GM23248 (cell line): Measurements from ENCODE around the gene GATD1. TPM values are rescaled to one million over a fixed set of nuclear protein-coding genes. Genes with fewer than 3 reads are reported as not detected.

Source experiments
- DNase-seq: peaks from one replicate; pipeline ENCODE4 v3.0.0-alpha.2; 2015
- H2AFZ ChIP-seq: fragments of 200-600 bp; sonication (generic); 2 replicates; pipeline ENCODE4 v1.6.1; 2016; ENCODE audit warnings: antibody characterized with exemption
- H3F3A ChIP-seq: fragments of 200-600 bp; sonication (generic); 2 replicates; pipeline ENCODE4 v1.6.1; 2016; ENCODE audit warnings: mild to moderate bottlenecking, antibody characterized with exemption, mixed run types; ENCODE audit not compliant: insufficient read depth
- H3K27ac ChIP-seq: fragments of 200-600 bp; sonication (generic); 2 replicates; pipeline ENCODE4 v1.5.1; 2016; ENCODE audit warnings: mild to moderate bottlenecking
- H3K27me3 ChIP-seq: fragments of 200-600 bp; sonication (generic); replicated peaks from 2 replicates; pipeline ENCODE4 v1.6.1; 2016; ENCODE audit warnings: mild to moderate bottlenecking; ENCODE audit not compliant: insufficient read depth
- H3K36me3 ChIP-seq: fragments of 200-600 bp; sonication (generic); 2 replicates; pipeline ENCODE4 v1.6.1; 2016; ENCODE audit warnings: low read depth, mild to moderate bottlenecking
- H3K4me1 ChIP-seq: fragments of 200-600 bp; sonication (generic); 2 replicates; pipeline ENCODE4 v1.6.1; 2016; ENCODE audit warnings: mild to moderate bottlenecking; ENCODE audit not compliant: insufficient read depth
- H3K4me2 ChIP-seq: fragments of 200-600 bp; sonication (generic); one replicate; pipeline ENCODE4 v1.6.1; 2016; ENCODE audit warnings: mild to moderate bottlenecking; ENCODE audit not compliant: unreplicated experiment
- H3K4me3 ChIP-seq: fragments of 200-600 bp; sonication (generic); 2 replicates; pipeline ENCODE4 v1.5.1; 2016; ENCODE audit warnings: mild to moderate bottlenecking
- H3K79me2 ChIP-seq: fragments of 200-600 bp; sonication (generic); 2 replicates; pipeline ENCODE4 v1.6.1; 2016; ENCODE audit warnings: mild to moderate bottlenecking; ENCODE audit not compliant: insufficient read depth
- H3K9ac ChIP-seq: fragments of 200-600 bp; sonication (generic); 2 replicates; pipeline ENCODE4 v1.6.1; 2016; ENCODE audit warnings: mild to moderate bottlenecking
- H3K9me2 ChIP-seq: fragments of 200-600 bp; sonication (generic); 2 replicates; pipeline ENCODE4 v1.6.1; 2016; ENCODE audit warnings: mixed run types, mild to moderate bottlenecking, moderate library complexity; ENCODE audit not compliant: insufficient read depth
- H3K9me3 ChIP-seq: fragments of 200-600 bp; sonication (generic); one replicate; pipeline ENCODE4 v1.6.1; 2017; ENCODE audit warnings: low read depth
- H4K20me1 ChIP-seq: fragments of 200-600 bp; sonication (generic); 2 replicates; pipeline ENCODE4 v1.6.0; 2016; ENCODE audit not compliant: insufficient read depth
- EZH2 ChIP-seq: fragments of 200-600 bp; sonication (generic); IDR thresholded peaks from 2 replicates; pipeline ENCODE4 v1.6.1; 2018; ENCODE audit warnings: antibody characterized with exemption, mild to moderate bottlenecking; ENCODE audit not compliant: insufficient read depth, poor library complexity, severe bottlenecking
- EZH2phosphoT487 ChIP-seq: fragments of 200-600 bp; sonication (generic); IDR thresholded peaks from 2 replicates; pipeline ENCODE4 v1.6.1; 2018; ENCODE audit warnings: antibody characterized with exemption, moderate library complexity, mild to moderate bottlenecking, low read depth; ENCODE audit not compliant: insufficient read depth
- WGBS, 2 experiments: methylation state at CpG; one replicate each; pipeline ENCODE4 v1.1.6; 2015 to 2017; ENCODE audit warnings: low lambda C conversion rate in 2 of 2, low coverage in 1 of 2; ENCODE audit errors: missing lambda C conversion rate in 2 of 2; 5-methylcytosine and 5-hydroxymethylcytosine counted together
- in situ Hi-C: fragments of 300-500 bp; cut with MboI; formaldehyde crosslinking; loops from 2 replicates; pipeline ENCODE4 v1.15.0; 2020
- polyA plus RNA-seq: library from polyadenylated mRNA; unstranded; fragments of >200 nt; fragmentation: Nextera tagmentation; extraction: Ambion mirVana; gene quantifications from 2 replicates; pipeline ENCODE4 v1.2.1, GENCODE V29; 2016
- total RNA-seq: library from RNA; depleted of rRNA; stranded (reverse); fragments of >200 nt; shearing (Covaris generic); gene quantifications from 2 replicates; pipeline ENCODE4 v1.2.3, GENCODE V29; 2014

Gene GATD1
- total and polyA plus RNA-seq, 2 experiments from 2014 or later, result 27.0 to 45.0 TPM

DNA sequence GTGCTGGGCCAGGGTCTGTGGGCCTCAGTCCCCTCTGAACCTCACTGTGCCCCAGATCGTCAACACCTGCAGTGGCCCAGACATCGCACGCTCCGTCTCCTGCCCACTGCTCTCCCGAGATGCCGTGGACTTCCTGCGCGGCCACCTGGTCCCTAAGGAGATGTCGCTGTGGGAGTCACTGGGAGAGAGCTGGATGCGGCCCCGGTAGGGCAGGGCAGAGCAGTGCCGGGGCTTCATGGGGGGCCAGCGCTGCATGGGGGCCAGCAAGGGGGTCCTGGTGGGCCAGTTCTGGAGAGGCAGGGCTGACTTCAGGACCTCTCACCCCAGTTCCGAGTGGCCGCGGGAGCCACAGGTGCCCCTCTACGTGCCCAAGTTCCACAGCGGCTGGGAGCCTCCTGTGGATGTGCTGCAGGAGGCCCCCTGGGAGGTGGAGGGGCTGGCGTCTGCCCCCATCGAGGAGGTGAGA is 54.9 kb downstream of the GATD1 start:
- Histone ChIP-seq H3K9me2 (no peaks in the 10 kb centered on the region), H3K9me3 (no peaks in the 10 kb centered on the region), H3K36me3 (no peaks in the 10 kb centered on the region), H3K4me3 (no peak overlapping the region), H3K4me1 (peaks cover 6% of the 10 kb centered on the region), H3K4me2 (no peak overlapping the region), H3K9ac (no peak overlapping the region), H3K79me2 (0 out of 2 replicates have a peak, but pooled peaks cover 3% of the 10 kb centered on the region), H3K27me3 (no peaks in the 10 kb centered on the region), H4K20me1 (no peaks in the 10 kb centered on the region), H2AFZ (no peak overlapping the region), H3K27ac (no peak overlapping the region), H3F3A (no peaks in the 10 kb centered on the region)
- no peak for DNase-seq
- in situ Hi-C loops, result no loop called here
- 79 to 93% methylated on average over 16 to 20 of the region's 20 CpGs for WGBS, 2 experiments
- TF ChIP-seq EZH2, result no peak
- no peak for TF ChIP-seq EZH2phosphoT487

DNA sequence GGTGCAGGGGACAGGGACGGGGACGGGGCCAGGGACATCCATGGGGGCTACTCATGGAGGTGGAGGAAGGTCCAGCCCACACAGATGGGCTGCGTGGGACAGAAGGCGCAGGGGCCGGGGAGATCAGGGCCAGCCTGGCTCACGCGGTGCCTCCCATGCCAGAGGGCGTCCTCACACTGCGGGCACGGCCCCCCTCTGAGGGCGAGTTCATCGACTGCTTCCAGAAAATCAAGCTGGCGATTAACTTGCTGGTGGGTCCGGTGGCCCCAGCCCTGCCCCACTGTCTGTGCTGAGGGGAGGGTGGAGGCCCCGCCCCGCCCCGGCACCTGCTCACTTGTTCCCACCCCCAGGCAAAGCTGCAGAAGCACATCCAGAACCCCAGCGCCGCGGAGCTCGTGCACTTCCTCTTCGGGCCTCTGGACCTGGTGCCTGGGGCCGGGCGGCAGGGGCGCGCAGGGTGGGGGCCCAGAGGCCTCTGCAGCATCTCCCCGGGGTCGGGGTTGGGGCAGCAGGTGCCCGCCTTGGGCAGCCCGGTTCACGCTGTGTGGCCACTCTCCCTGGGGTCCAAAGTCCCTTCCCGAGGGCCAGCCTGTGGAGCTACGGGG is 55.4 kb downstream of the GATD1 start:
- Histone ChIP-seq H3K36me3 (no peaks in the 10 kb centered on the region), H3K27ac (no peak overlapping the region), H3K9ac (no peak overlapping the region), H3K4me1 (0 out of 2 replicates have a peak, but pooled peaks cover 3% of the 10 kb centered on the region), H3K4me2 (no peak overlapping the region), H3K4me3 (no peak overlapping the region), H3K27me3 (no peaks in the 10 kb centered on the region), H3K79me2 (0 out of 2 replicates have a peak, but pooled peaks cover 3% of the 10 kb centered on the region), H3F3A (no peaks in the 10 kb centered on the region), H3K9me2 (no peaks in the 10 kb centered on the region), H3K9me3 (no peaks in the 10 kb centered on the region), H2AFZ (no peak overlapping the region), H4K20me1 (no peaks in the 10 kb centered on the region)
- DNase-seq, result no peak
- 92 to 95% methylated on average over 4 to 33 of the region's 33 CpGs for WGBS, 2 experiments
- TF ChIP-seq EZH2phosphoT487 (no peak), EZH2 (no peak)
- in situ Hi-C loops, result no loop called here

DNA sequence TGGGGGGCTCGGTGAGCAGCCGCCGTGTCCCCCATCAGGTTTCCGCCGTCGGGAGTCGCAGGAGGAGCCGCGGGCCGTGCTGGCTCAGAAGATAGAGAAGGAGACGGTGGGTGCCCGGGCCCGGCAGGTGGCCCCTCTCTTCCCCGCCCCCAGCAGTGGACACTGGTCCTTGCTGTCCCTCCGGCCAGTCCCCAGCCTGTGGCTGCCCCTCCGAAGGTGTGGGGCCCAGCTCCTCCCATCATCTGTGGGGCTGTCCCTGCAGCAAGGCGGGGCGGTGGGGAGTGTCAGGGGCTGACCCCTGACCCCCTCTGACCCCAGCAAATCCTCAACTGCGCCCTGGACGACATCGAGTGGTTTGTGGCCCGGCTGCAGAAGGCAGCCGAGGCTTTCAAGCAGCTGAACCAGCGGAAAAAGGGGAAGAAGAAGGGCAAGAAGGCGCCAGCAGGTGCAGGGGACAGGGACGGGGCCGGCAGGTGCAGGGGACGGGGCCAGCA is 56.0 kb downstream of the GATD1 start:
- Histone ChIP-seq H3K4me1 (0 out of 2 replicates have a peak, but pooled peaks cover 2% of the 10 kb centered on the region), H3K9me2 (no peaks in the 10 kb centered on the region), H4K20me1 (no peaks in the 10 kb centered on the region), H3K9me3 (no peaks in the 10 kb centered on the region), H3K27me3 (no peaks in the 10 kb centered on the region), H3K36me3 (no peaks in the 10 kb centered on the region), H3K79me2 (0 out of 2 replicates have a peak, but pooled peaks cover 3% of the 10 kb centered on the region), H3K4me2 (no peak overlapping the region), H3K4me3 (no peak overlapping the region), H2AFZ (no peak overlapping the region), H3K27ac (no peak overlapping the region), H3F3A (no peaks in the 10 kb centered on the region), H3K9ac (no peak overlapping the region)
- in situ Hi-C loops, result no loop called here
- TF ChIP-seq EZH2phosphoT487 (no peak), EZH2 (no peak)
- WGBS, 2 experiments, result 93% methylated on average over 9 to 28 of the region's 28 CpGs
- no peak for DNase-seq

DNA sequence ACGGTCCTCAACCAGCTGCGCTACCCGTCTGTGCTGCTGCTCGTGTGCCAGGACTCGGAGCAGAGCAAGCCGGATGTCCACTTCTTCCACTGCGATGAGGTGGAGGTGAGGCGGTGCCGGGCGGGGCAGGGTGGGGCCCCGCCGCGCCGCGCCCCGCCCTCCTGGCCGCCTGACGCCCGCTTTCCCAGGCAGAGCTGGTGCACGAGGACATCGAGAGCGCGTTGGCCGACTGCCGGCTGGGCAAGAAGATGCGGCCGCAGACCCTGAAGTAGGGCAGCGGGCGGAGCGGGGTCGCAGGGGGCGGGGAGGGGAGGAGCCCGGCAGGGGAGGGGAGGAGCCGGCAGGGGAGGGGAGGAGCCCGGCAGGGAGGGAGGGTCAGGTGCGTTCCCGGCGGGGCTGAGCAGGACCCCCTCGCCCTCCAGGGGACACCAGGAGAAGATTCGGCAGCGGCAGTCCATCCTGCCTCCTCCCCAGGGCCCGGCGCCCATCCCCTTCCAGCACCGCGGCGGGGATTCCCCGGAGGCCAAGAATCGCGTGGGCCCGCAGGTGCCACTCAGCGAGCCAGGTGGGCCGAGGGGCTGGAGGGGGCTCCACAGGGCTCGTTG is 56.5 kb downstream of the GATD1 start:
- TF ChIP-seq EZH2 (no peak), EZH2phosphoT487 (no peak)
- 68 to 93% methylated on average over 9 to 46 of the region's 53 CpGs for WGBS, 2 experiments
- Histone ChIP-seq H3K27ac (no peak overlapping the region), H3K4me2 (no peak overlapping the region), H3F3A (no peaks in the 10 kb centered on the region), H3K4me1 (no peaks in the 10 kb centered on the region), H3K9me3 (no peaks in the 10 kb centered on the region), H4K20me1 (no peaks in the 10 kb centered on the region), H3K9ac (no peak overlapping the region), H3K36me3 (no peaks in the 10 kb centered on the region), H3K27me3 (no peaks in the 10 kb centered on the region), H3K9me2 (no peaks in the 10 kb centered on the region), H2AFZ (no peak overlapping the region), H3K4me3 (no peak overlapping the region), H3K79me2 (0 out of 2 replicates have a peak, but pooled peaks cover 3% of the 10 kb centered on the region)
- in situ Hi-C loops, result no loop called here
- no peak for DNase-seq
